Measurements from ENCODE around the gene SIGLEC6.

Gene SIGLEC6

DNA sequence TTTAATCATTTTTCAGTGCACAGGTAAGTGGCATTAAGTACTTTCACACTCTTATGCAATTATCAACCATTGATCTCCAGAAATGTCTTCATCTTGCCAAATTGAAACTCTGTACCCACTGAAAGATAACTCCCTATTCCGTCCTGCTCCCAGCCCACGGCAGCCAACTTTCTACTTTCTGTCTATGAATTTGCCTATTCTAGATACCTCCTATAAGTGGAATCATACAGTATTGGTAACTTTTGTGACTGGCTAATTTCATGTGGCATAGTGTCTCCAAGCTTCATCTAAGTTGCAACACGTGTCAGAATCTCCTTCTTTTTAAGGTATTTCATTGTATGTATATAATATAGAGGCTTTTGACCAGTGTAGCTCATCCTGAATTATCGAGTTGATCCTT, 58.9 kb downstream of the SIGLEC6 start:
- DNase-seq: no peak

DNA sequence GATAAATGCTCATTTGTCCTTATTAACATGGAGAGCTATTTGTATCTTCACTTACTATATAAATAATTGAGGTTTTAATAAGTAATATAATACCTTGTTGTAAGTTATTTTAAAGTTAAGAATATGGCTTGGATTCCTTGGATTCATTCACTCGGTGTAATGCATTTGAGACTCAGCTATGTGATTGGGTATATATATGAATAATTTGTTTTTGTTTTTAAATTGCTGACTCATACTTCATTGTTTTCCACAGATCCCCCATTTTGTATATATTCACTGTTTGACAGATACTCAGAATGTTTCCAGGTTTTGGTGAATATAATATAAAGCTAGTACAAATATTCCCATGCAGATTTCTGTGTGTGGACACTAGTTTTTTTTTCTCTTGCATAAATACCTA, 59.9 kb downstream of the SIGLEC6 start:
- DNase-seq: no peak

- no peak for DNase-seq
Measured at GRCh38 chr19:51470966-51471365, 60.5 kb downstream of the SIGLEC6 start.

DNA sequence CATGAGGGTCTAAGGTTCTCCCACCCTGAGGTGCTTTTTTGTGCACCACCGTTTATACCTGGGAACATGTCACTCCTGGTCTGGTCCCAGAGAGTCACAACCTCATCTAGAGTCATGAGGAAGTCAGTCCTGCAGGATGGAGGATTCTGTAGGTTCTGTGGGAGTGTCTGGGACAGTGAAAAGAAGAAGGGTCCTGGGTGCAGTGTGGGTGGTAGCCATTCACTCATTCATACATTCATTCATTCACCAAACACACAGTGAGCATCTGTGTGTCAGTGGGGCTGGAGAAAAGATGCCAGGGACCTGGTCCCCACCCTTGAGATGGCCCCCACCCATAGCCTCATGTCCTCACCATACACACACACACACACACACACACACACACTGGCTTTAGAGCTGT, 61.8 kb downstream of the SIGLEC6 start:
- no peak for DNase-seq

DNA sequence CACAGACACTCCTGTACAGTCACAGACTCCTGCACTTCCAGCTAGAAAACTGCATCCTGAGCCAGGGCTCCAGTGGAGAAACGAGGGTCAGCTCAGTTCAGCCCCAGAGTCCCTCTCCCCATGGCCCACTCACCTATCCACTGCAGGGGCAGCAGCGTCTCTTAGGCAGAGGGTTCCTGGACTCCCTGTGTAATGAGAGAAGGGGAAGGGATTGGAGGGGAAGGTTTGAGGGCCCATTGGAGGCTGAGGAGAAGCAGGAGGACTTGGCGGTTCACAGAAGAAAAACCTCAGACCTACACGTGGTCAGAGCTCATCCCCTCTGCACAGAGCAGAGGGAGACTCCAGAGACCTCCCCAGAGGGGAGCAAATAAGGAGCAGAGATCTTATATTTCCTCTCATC, 62.3 kb downstream of the SIGLEC6 start:
- DNase-seq: no peak

DNA sequence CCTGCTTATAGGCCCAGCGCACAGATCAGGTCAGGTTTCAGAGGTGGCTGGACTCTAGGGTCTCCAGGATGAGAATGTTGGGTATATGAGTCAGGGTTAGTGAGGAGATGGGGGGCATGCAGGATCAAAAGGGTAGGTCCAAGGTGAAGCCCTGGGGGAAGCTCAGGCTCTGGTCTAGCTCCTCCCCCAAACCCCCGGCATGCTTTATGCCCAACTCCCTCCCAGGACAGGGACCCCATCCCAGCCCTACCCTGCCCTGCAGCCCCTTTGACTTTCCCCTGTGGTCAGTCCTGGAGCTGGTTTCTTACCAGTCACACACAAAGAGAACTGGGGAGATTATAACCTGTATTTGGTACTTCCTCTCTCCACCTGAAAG, 62.9 kb downstream of the SIGLEC6 start:
- no peak for DNase-seq

DNA sequence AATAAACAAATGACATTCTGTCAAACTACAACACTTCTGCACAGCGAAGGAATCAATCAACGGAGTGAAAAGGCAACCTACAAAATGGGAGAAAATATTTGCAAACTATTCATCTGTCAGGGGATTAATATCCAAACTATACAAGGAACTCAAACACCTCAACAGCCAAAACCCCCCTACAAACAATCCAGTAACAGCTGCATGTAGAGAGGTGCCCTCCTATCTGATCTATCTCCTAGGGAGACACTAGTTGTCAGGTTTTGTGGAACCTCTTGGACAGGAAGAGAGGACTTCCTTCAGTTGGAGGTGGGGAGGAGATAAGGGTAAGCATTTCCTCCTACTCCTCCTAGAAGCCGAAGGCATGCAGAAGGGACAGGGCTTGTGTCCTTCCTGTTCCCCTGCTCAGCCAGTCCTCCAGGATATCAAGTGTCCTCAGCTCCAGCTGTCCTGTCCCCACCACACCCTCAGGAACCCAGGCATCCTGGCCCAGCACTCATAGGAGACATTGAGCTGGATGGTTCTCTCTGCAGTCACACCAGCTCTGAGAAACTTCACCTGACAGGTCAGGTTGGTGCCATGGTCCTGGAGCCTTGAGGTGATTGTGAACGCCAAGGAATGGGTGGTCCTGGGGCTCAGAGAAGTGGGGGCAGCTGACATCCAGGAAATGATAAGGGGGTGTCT, 63.5 kb downstream of the SIGLEC6 start:
- DNase-seq: no peak
